Measurements from ENCODE around the gene PARD6G. TPM values are rescaled to one million over a fixed set of nuclear protein-coding genes. Genes with fewer than 3 reads are reported as not detected.

PARD6G gene
- total and polyA plus RNA-seq, 2 of the 8 experiments (the other 6 are each of a cell fraction or from before 2014, with no cell fraction given): 11.3 to 17.9 TPM

- TF ChIP-seq CHD7 (IDR thresholded peaks at IDR 0.05; ENCODE audit: insufficient replicate concordance, low read length): no peak
- no peak for TF ChIP-seq ATF2 (IDR thresholded peaks at IDR 0.05; ENCODE audit: low read length)
- TF ChIP-seq SRF (IDR thresholded peaks at IDR 0.05; ENCODE audit: low read depth, low read length): no peak
- no peak for TF ChIP-seq SP4 (IDR thresholded peaks at IDR 0.05; ENCODE audit: low read length)
- no peak for TF ChIP-seq RNF2 (IDR thresholded peaks at IDR 0.05; ENCODE audit: borderline replicate concordance, low read depth, low read length, missing control alignments, poor library complexity, severe bottlenecking)
- no peak for TF ChIP-seq BCL11A (IDR thresholded peaks at IDR 0.05; ENCODE audit: low read depth in 2 of 2, low read length in 2 of 2)
- TF ChIP-seq KDM5A (IDR thresholded peaks at IDR 0.05; ENCODE audit: low read length): no peak
- TF ChIP-seq MAX (IDR thresholded peaks at IDR 0.05): no peak
Observed at GRCh38 chr18:80133124-80133523, 114.2 kb downstream of the PARD6G start (continued).

Measured in H1 (cell line).